Astrocyte (in vitro differentiated cells and primary cell): ENCODE data around the gene ALDH3B2.

Experiments
- CTCF ChIP-seq: IDR thresholded peaks from 2 replicates; pipeline ENCODE4 v1.5.1; 2011; ENCODE audit warnings: low read depth, mild to moderate bottlenecking, inconsistent platforms, low read length, moderate library complexity; ENCODE audit not compliant: insufficient read depth
- EZH2 ChIP-seq: IDR thresholded peaks from 2 replicates; pipeline ENCODE4 v1.6.1; 2012; ENCODE audit warnings: mild to moderate bottlenecking, low read length, inconsistent platforms; ENCODE audit not compliant: insufficient read depth

DNA sequence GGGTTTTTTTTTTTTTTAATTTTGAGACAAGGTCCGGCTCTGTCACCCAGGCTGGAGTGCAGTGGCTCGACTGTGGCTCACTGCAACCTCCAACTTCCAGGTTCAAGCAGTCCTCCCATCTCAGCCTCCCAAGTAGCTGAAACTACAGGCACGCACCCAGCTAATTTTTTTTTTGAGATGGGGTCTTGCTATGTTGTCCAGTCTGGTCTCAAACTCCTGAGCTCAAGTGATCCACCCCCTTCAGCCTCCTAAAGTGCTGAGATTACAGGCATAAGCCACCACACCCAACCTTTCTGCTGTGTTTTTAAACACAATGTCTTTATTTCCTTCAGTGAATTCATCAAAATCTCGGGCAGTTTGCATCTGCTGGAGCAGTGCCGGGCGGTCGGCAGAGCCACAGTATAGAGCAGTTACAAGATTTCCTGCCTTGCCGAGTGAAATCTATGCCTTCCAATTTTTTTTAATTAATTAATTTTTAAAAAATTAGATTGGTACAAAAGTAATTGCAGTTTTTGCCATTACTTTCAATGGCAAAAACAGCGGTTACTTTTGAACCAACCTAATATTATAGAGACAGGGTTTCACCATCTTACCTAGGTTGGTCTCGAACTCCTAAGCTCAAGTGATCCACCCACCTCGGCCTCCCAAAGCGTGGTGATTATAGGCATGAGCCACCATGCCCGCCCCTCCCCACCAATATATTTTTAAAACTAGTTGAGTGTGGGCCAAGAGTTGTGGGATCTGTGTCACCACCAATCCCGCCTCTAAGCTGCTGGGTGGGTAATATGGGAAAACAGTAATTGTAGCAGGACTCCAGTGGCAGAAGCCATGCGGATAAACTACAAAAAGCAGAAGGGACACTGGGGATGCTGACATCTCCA is 21.2 kb downstream of the ALDH3B2 start:
- TF ChIP-seq EZH2 (no peak), CTCF (no peak)
